Measurements from ENCODE around the gene BTBD9. TPM values are rescaled to one million over a fixed set of nuclear protein-coding genes. Genes with fewer than 3 reads are reported as not detected.

The BTBD9 gene
- total RNA-seq, 5 donors from 2014 or later (not counting 1 experiment from before 2014, with no cell fraction given) = 29.3 to 67.7 (median 38.1) TPM

- H3K4me3 Mint-ChIP-seq = no peak overlapping the region
- H3K36me3 Mint-ChIP-seq = peaks cover 49% of the 10 kb centered on the region
- peaks cover 0 to 4% (median 2%) of the 10 kb centered on the region in 3 donors for H3K4me1 Mint-ChIP-seq
- no peak overlapping the region for H3K27ac ChIP-seq (ENCODE audit: low read length)
- H3K9me3 ChIP-seq = no peaks in the 10 kb centered on the region
- no peak overlapping the region for H3K27ac Mint-ChIP-seq
- ChIA-PET POLR2A (no interaction called here), CTCF (no interaction called here)
- no peaks in the 10 kb centered on the region for H3K4me1 ChIP-seq (ENCODE audit: control insufficient read depth in 1 of 2, extremely low read depth in 1 of 2, insufficient read depth in 2 of 2, low read length in 2 of 2)
- no peak overlapping the region for H3K4me3 ChIP-seq (ENCODE audit: control insufficient read depth in 1 of 2, extremely low read depth in 1 of 2, low read length in 1 of 2)
- DNase-seq (no peak), ATAC-seq (replicated peaks in 1 of 4) (no peak)
- H3K27me3 Mint-ChIP-seq = no peaks in the 10 kb centered on the region
- peaks cover 0 to 40% of the 10 kb centered on the region in 2 donors for H3K36me3 ChIP-seq (ENCODE audit: control insufficient read depth in 2 of 2, extremely low read depth in 1 of 2, insufficient read depth in 1 of 2, low read length in 1 of 2)
- H3K9me3 Mint-ChIP-seq = no peaks in the 10 kb centered on the region
- no peaks in the 10 kb centered on the region for H3K27me3 ChIP-seq (replicated peaks in 1 of 2; ENCODE audit: control insufficient read depth in 2 of 2, extremely low read depth in 1 of 2, insufficient read depth in 2 of 2, low read length in 1 of 2)
Observed at GRCh38 chr6:38593409-38593808, 46.3 kb downstream of the BTBD9 start.

DNA sequence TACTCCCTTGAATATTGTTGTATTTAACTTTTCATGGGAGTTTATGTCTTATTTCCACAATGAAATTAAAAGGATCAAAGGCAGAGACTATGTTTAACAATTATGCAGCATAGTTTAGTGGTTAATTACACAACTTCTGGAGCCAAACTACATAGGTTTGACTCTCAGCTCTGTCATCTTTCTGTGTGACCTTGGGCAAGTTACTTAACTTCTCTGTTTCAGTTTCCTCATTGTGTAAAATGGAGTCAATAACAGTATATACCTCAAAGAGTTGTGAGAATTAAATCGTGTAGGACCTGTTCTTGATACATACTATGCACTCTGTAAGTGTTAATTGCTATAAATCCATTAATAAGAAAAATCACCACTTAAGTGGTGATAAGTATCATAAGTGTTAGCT, 48.3 kb downstream of the BTBD9 start:
- no peak for ATAC-seq (replicated peaks in 1 of 4)
- Mint-ChIP-seq H3K4me1 (peaks cover 0 to 2% (median 0%) of the 10 kb centered on the region in 3 donors), H3K9me3 (no peaks in the 10 kb centered on the region), H3K36me3 (peaks cover 46% of the 10 kb centered on the region), H3K27me3 (no peaks in the 10 kb centered on the region), H3K27ac (no peak overlapping the region), H3K4me3 (no peak overlapping the region)
- no peaks in the 10 kb centered on the region for H3K9me3 ChIP-seq
- H3K36me3 ChIP-seq (ENCODE audit: control insufficient read depth in 2 of 2, extremely low read depth in 1 of 2, insufficient read depth in 1 of 2, low read length in 1 of 2) = peaks cover 0 to 42% of the 10 kb centered on the region in 2 donors
- ChIA-PET POLR2A (interaction anchor here in 1 of 2 donors (0.6 kb wide), 1 partner anchor 906 kb away, joined by 6 read pairs; no protein-coding TSS in a partner anchor), CTCF (interaction anchor here in 1 of 2 donors (0.6 kb wide), 1 partner anchor 700 kb away, joined by 3 read pairs; no protein-coding TSS in a partner anchor)
- no peaks in the 10 kb centered on the region for H3K27me3 ChIP-seq (replicated peaks in 1 of 2; ENCODE audit: control insufficient read depth in 2 of 2, extremely low read depth in 1 of 2, insufficient read depth in 2 of 2, low read length in 1 of 2)
- no CpG with 5 or more reads among the region's 1 CpG for WGBS (ENCODE audit: insufficient coverage)
- H3K4me3 ChIP-seq (ENCODE audit: control insufficient read depth in 1 of 2, extremely low read depth in 1 of 2, low read length in 1 of 2) = no peak overlapping the region
- no peak overlapping the region for H3K27ac ChIP-seq (ENCODE audit: low read length)
- H3K4me1 ChIP-seq (ENCODE audit: control insufficient read depth in 1 of 2, extremely low read depth in 1 of 2, insufficient read depth in 2 of 2, low read length in 2 of 2) = no peaks in the 10 kb centered on the region
- no peak for DNase-seq

GRCh38 chr6:38589367-38589720, 50.4 kb downstream of the BTBD9 start:
- WGBS (ENCODE audit: insufficient coverage) = no CpG with 5 or more reads among the region's 1 CpG
- H3K4me3 ChIP-seq (ENCODE audit: control insufficient read depth in 1 of 2, extremely low read depth in 1 of 2, low read length in 1 of 2) = no peak overlapping the region
- H3K27me3 ChIP-seq (replicated peaks in 1 of 2; ENCODE audit: control insufficient read depth in 2 of 2, extremely low read depth in 1 of 2, insufficient read depth in 2 of 2, low read length in 1 of 2) = no peaks in the 10 kb centered on the region
- Mint-ChIP-seq H3K36me3 (peaks cover 41% of the 10 kb centered on the region), H3K4me3 (no peak overlapping the region), H3K27me3 (no peaks in the 10 kb centered on the region), H3K27ac (no peak overlapping the region), H3K4me1 (peaks cover 0 to 2% (median 0%) of the 10 kb centered on the region in 3 donors), H3K9me3 (no peaks in the 10 kb centered on the region)
- ATAC-seq (replicated peaks in 1 of 4) (no peak), DNase-seq (no peak)
- no peak overlapping the region for H3K27ac ChIP-seq (ENCODE audit: low read length)
- peaks cover 0 to 38% of the 10 kb centered on the region in 2 donors for H3K36me3 ChIP-seq (ENCODE audit: control insufficient read depth in 2 of 2, extremely low read depth in 1 of 2, insufficient read depth in 1 of 2, low read length in 1 of 2)
- no peaks in the 10 kb centered on the region for H3K4me1 ChIP-seq (ENCODE audit: control insufficient read depth in 1 of 2, extremely low read depth in 1 of 2, insufficient read depth in 2 of 2, low read length in 2 of 2)
- ChIA-PET CTCF (interaction anchor here in 1 of 2 donors (0.5 kb wide), 1 partner anchor 185 kb away, joined by 3 read pairs; no protein-coding TSS in a partner anchor), POLR2A (no interaction called here)
- no peaks in the 10 kb centered on the region for H3K9me3 ChIP-seq

DNA sequence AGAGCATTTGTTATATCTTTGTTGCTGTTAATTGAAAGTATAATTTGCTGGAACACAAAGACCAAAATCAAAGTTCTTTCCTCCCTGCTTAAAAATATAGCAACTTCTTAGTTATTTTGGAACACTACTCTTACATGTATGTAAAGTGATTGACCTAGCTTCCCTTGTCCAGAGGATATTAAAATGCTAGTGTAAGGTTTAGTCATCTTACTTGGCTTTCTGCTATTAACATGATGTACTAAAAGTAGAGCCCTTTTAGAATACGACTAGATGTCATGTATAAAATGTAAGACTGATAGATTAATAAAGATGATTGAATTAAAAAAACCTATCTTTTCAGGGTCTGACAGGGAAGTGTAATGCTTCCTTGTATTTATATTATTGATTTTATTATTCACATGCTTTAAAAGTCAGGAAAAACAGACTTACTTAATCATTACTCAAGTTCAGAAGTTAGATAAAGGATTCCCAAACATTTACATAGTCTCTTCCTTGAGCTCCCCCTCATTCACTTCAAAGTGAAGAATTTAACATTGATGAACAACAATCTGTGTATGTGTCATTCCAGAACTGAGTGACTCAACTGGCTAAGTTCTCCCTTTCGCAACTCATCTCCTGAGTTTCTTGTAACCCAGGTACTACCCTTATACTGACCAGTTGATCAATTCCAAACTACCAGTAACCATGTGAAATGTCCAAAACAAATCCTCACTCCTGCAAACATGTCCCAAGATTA, 50.9 kb downstream of the BTBD9 start:
- H3K4me1 ChIP-seq (ENCODE audit: control insufficient read depth in 1 of 2, extremely low read depth in 1 of 2, insufficient read depth in 2 of 2, low read length in 2 of 2) = no peaks in the 10 kb centered on the region
- no peak for DNase-seq
- POLR2A ChIA-PET = no interaction called here

DNA sequence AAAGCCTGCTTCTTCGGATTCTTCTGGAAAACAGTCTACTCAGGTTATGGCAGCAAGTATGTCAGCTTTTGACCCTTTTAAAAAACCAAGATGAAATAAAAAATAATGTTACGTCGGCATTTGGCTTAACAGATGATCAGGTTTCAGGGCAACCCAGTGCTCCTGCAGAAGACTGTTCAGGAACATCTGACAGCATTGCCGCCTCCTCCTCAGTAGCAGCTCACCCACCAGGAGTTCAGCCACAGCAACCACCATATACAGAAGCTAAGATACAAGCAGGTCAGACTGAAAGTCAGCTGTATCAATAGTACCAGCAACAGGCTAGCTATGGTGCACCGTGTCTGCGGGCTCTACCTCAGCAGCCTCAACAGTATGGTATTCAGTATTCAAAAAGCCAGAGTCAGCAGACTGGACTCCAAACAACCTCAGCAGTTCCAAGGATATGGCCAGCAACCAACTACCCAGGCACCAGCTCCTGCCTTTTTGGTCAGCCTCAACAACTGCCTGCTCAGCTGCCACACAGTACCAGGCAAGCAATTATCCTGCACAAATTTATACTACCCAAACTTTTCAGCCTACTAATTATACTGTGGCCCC, 51.9 kb downstream of the BTBD9 start:
- Mint-ChIP-seq H3K27me3 (no peaks in the 10 kb centered on the region), H3K9me3 (no peaks in the 10 kb centered on the region), H3K36me3 (peaks cover 34% of the 10 kb centered on the region), H3K27ac (no peak overlapping the region), H3K4me1 (peaks cover 0 to 2% (median 0%) of the 10 kb centered on the region in 3 donors), H3K4me3 (no peak overlapping the region)
- DNase-seq (no peak), ATAC-seq (replicated peaks in 1 of 4) (no peak)
- Histone ChIP-seq H3K36me3 (ENCODE audit: control insufficient read depth in 2 of 2, extremely low read depth in 1 of 2, insufficient read depth in 1 of 2, low read length in 1 of 2) (peaks cover 0 to 26% of the 10 kb centered on the region in 2 donors), H3K27ac (ENCODE audit: low read length) (no peak overlapping the region), H3K4me3 (ENCODE audit: control insufficient read depth in 1 of 2, extremely low read depth in 1 of 2, low read length in 1 of 2) (no peak overlapping the region), H3K27me3 (replicated peaks in 1 of 2; ENCODE audit: control insufficient read depth in 2 of 2, extremely low read depth in 1 of 2, insufficient read depth in 2 of 2, low read length in 1 of 2) (no peaks in the 10 kb centered on the region), H3K4me1 (ENCODE audit: control insufficient read depth in 1 of 2, extremely low read depth in 1 of 2, insufficient read depth in 2 of 2, low read length in 2 of 2) (no peaks in the 10 kb centered on the region), H3K9me3 (no peaks in the 10 kb centered on the region)
- ChIA-PET POLR2A (no interaction called here), CTCF (no interaction called here)
- WGBS (ENCODE audit: insufficient coverage) = 93% methylated on average over 6 of the region's 6 CpGs

More for the DNA sequence above, 50.9 kb downstream of the BTBD9 start:
- Mint-ChIP-seq H3K27me3 (no peaks in the 10 kb centered on the region), H3K4me3 (no peak overlapping the region), H3K4me1 (peaks cover 0 to 2% (median 0%) of the 10 kb centered on the region in 3 donors), H3K36me3 (peaks cover 38% of the 10 kb centered on the region), H3K9me3 (no peaks in the 10 kb centered on the region), H3K27ac (no peak overlapping the region)
- no peak overlapping the region for H3K4me3 ChIP-seq (ENCODE audit: control insufficient read depth in 1 of 2, extremely low read depth in 1 of 2, low read length in 1 of 2)
- no peaks in the 10 kb centered on the region for H3K9me3 ChIP-seq
- H3K27ac ChIP-seq (ENCODE audit: low read length) = no peak overlapping the region
- no peak for ATAC-seq (replicated peaks in 1 of 4)
- 75% methylated on average over 1 of the region's 2 CpGs for WGBS (ENCODE audit: insufficient coverage)
- peaks cover 0 to 34% of the 10 kb centered on the region in 2 donors for H3K36me3 ChIP-seq (ENCODE audit: control insufficient read depth in 2 of 2, extremely low read depth in 1 of 2, insufficient read depth in 1 of 2, low read length in 1 of 2)
- H3K27me3 ChIP-seq (replicated peaks in 1 of 2; ENCODE audit: control insufficient read depth in 2 of 2, extremely low read depth in 1 of 2, insufficient read depth in 2 of 2, low read length in 1 of 2) = no peaks in the 10 kb centered on the region
- CTCF ChIA-PET = no interaction called here

- no peaks in the 10 kb centered on the region for H3K9me3 ChIP-seq
- CTCF ChIA-PET = no interaction called here
- DNase-seq (no peak), ATAC-seq (replicated peaks in 1 of 4) (no peak)
- H3K4me3 ChIP-seq (ENCODE audit: control insufficient read depth in 1 of 2, extremely low read depth in 1 of 2, low read length in 1 of 2) = no peak overlapping the region
- Mint-ChIP-seq H3K27ac (no peak overlapping the region), H3K36me3 (peaks cover 31% of the 10 kb centered on the region), H3K9me3 (no peaks in the 10 kb centered on the region), H3K27me3 (no peaks in the 10 kb centered on the region), H3K4me1 (peaks cover 0 to 2% (median 0%) of the 10 kb centered on the region in 3 donors), H3K4me3 (no peak overlapping the region)
- H3K27me3 ChIP-seq (replicated peaks in 1 of 2; ENCODE audit: control insufficient read depth in 2 of 2, extremely low read depth in 1 of 2, insufficient read depth in 2 of 2, low read length in 1 of 2) = no peaks in the 10 kb centered on the region
- H3K36me3 ChIP-seq (ENCODE audit: control insufficient read depth in 2 of 2, extremely low read depth in 1 of 2, insufficient read depth in 1 of 2, low read length in 1 of 2) = peaks cover 0 to 17% of the 10 kb centered on the region in 2 donors
- POLR2A ChIA-PET = no interaction called here
- H3K4me1 ChIP-seq (ENCODE audit: control insufficient read depth in 1 of 2, extremely low read depth in 1 of 2, insufficient read depth in 2 of 2, low read length in 2 of 2) = no peaks in the 10 kb centered on the region
- H3K27ac ChIP-seq (ENCODE audit: low read length) = no peak overlapping the region
- WGBS (ENCODE audit: insufficient coverage) = no CpG with 5 or more reads among the region's 6 CpGs
Observed at GRCh38 chr6:38586992-38587391, 52.7 kb downstream of the BTBD9 start.

Data from T-cell (primary cell).